ENCODE data around the gene PPP2R5C.

The PPP2R5C gene

GRCh38 chr14:101975231-101975630, 213.7 kb downstream of the PPP2R5C start:
- no peak for DNase-seq
